HCT116 (cell line): ENCODE results near the gene WIF1. TPM values are rescaled to one million over a fixed set of nuclear protein-coding genes. Genes with fewer than 3 reads are reported as not detected.

Experiments used
- ATAC-seq: fragments of 200-7000 bp; cut with Tn5 transposase; 2 replicates; pipeline ENCODE4 v1.9.1; 2020; ENCODE audit warnings: mild to moderate bottlenecking, moderate library complexity
- BruUV-seq: library from RNA; stranded (reverse); fragments of 400-500 nt; replicated peaks from 2 replicates; lab custom pipeline; 2021; lab: Mats Ljungman, UMichigan
- CTCF ChIA-PET: fragments of 300-600 bp; sonication (Branson Sonifier 250); formaldehyde crosslinking; loops from one replicate; lab custom pipeline; 2021; ENCODE audit warnings: antibody characterized with exemption; lab: Charles Lee
- POLR2A ChIA-PET: fragments of 300-600, 350-600 bp; sonication (Branson Sonifier 250); formaldehyde crosslinking; loops from one replicate; lab custom pipeline; 2021; ENCODE audit warnings: antibody characterized with exemption; lab: Charles Lee
- RAD21 ChIA-PET, 2 experiments: fragments of 300-600 bp; sonication (Branson Sonifier 250); formaldehyde crosslinking; loops; one replicate each; lab custom pipeline; 2023; ENCODE audit warnings: low total read pairs in 2 of 2; ENCODE audit not compliant: uncharacterized antibody in 2 of 2, unreplicated experiment in 2 of 2, low non-redundant PET in 1 of 2; lab: Charles Lee
- DNase-seq: peaks from one replicate; pipeline ENCODE4 v3.0.0-alpha.2; 2010; ENCODE audit warnings: low read depth, low spot score
- H2AFZ ChIP-seq: fragments of 200-600 bp; shearing (Covaris generic), sonication (generic); 2 replicates; pipeline ENCODE4 v1.6.1; 2017; ENCODE audit warnings: low read depth, mixed run types, mixed read lengths, antibody characterized with exemption, low read length; ENCODE audit not compliant: poor library complexity, severe bottlenecking
- H3K27ac ChIP-seq: 2 replicates; pipeline ENCODE4 v1.5.1; 2012; ENCODE audit warnings: low read depth, low read length
- H3K27me3 ChIP-seq: fragments of 200-600 bp; sonication (generic); 2 replicates; pipeline ENCODE4 v1.6.1; 2016; ENCODE audit warnings: mixed run types, low read length, mixed read lengths; ENCODE audit not compliant: insufficient read depth
- H3K36me3 ChIP-seq, 2 experiments: fragments of 200-500 bp in 1 of 2; fragments of 200-600 bp in 1 of 2; sonication (Bioruptor generic) in 1 of 2; sonication (generic) in 1 of 2; 2 replicates each; pipeline versions ENCODE4 v1.5.1 to v1.6.1; 2014 to 2016; ENCODE audit warnings: low read length in 2 of 2, inconsistent platforms in 1 of 2, mixed read lengths in 1 of 2, mixed run types in 1 of 2; ENCODE audit not compliant: insufficient read depth in 2 of 2, control insufficient read depth in 1 of 2
- H3K4me1 ChIP-seq, 2 experiments: fragments of 200-600 bp in 1 of 2; sonication (generic) in 1 of 2; 2 replicates each; pipeline versions ENCODE4 v1.5.1 to v1.6.1; 2012 to 2017; ENCODE audit warnings: low read length in 2 of 2, inconsistent platforms in 1 of 2, mild to moderate bottlenecking in 1 of 2, mixed read lengths in 1 of 2, mixed run types in 1 of 2, moderate library complexity in 1 of 2; ENCODE audit not compliant: insufficient read depth in 2 of 2, control insufficient read depth in 1 of 2
- H3K4me2 ChIP-seq: fragments of 200-600 bp; sonication (generic); 2 replicates; pipeline ENCODE4 v1.6.1; 2017; ENCODE audit warnings: mixed run types, low read length, mixed read lengths
- H3K4me3 ChIP-seq, 2 experiments: fragments of 200-600 bp in 1 of 2; sonication (generic) in 1 of 2; replicated peaks in 1 of 2; 2 replicates each; pipeline ENCODE4 v1.5.1; 2011 to 2016; ENCODE audit warnings: low read length in 2 of 2, control low read depth in 1 of 2, low read depth in 1 of 2, mild to moderate bottlenecking in 1 of 2, mixed read lengths in 1 of 2, mixed run types in 1 of 2
- H3K79me2 ChIP-seq: fragments of 200-600 bp; sonication (generic); 2 replicates; pipeline ENCODE4 v1.6.1; 2017; ENCODE audit warnings: mild to moderate bottlenecking, mixed run types, low read length, moderate library complexity, mixed read lengths; ENCODE audit not compliant: insufficient read depth
- H3K9ac ChIP-seq: fragments of 200-600 bp; sonication (generic); 2 replicates; pipeline ENCODE4 v1.6.1; 2016; ENCODE audit warnings: low read length, mixed read lengths
- H3K9me2 ChIP-seq: fragments of 200-600 bp; sonication (generic), shearing (Covaris generic); 2 replicates; pipeline ENCODE4 v1.6.1; 2017; ENCODE audit warnings: mixed run types, mild to moderate bottlenecking, moderate library complexity; ENCODE audit not compliant: insufficient read depth
- H3K9me3 ChIP-seq, 2 experiments: fragments of 200-500 bp in 1 of 2; fragments of 200-600 bp in 1 of 2; sonication (Bioruptor generic) in 1 of 2; sonication (generic) in 1 of 2; 2 replicates each; pipeline ENCODE4 v1.6.1; 2014 to 2017; ENCODE audit warnings: low read length in 2 of 2, mixed read lengths in 2 of 2, inconsistent platforms in 1 of 2, low read depth in 1 of 2, mild to moderate bottlenecking in 1 of 2, mixed run types in 1 of 2, moderate library complexity in 1 of 2; ENCODE audit not compliant: control insufficient read depth in 1 of 2, insufficient read depth in 1 of 2
- H4K20me1 ChIP-seq: fragments of 200-600 bp; sonication (generic), shearing (Covaris generic); 2 replicates; pipeline ENCODE4 v1.6.1; 2017; ENCODE audit warnings: mixed run types, mild to moderate bottlenecking, moderate library complexity; ENCODE audit not compliant: insufficient read depth
- CBX3 ChIP-seq: IDR thresholded peaks from 2 replicates; pipeline ENCODE4 v1.6.1; 2012; ENCODE audit warnings: low read depth
- ELF1 ChIP-seq: IDR thresholded peaks from 2 replicates; pipeline ENCODE4 v1.6.1; 2012; ENCODE audit warnings: low read depth, borderline replicate concordance
- FOSL1 ChIP-seq: IDR thresholded peaks from 2 replicates; pipeline ENCODE4 v1.6.1; 2012; ENCODE audit warnings: low read depth
- JUND ChIP-seq: IDR thresholded peaks from 2 replicates; pipeline ENCODE4 v1.6.1; 2012
- REST ChIP-seq: IDR thresholded peaks from 2 replicates; pipeline ENCODE4 v1.6.1; 2012; ENCODE audit warnings: low read depth
- TCF7L2 ChIP-seq: IDR thresholded peaks from 2 replicates; pipeline ENCODE4 v1.7.0; 2011; ENCODE audit warnings: borderline replicate concordance, inconsistent platforms; ENCODE audit not compliant: insufficient read depth, insufficient read length; ENCODE audit errors: extremely low read depth
- intact Hi-C: fragments of 100-400 bp; cut with micrococcal nuclease; formaldehyde crosslinking; loops from 2 replicates; pipeline ENCODE4 v1.10.0; 2022
- total RNA-seq: library from RNA; stranded (reverse); gene quantifications from one replicate; pipeline ENCODE4 v1.2.1, GENCODE V29; 2021; ENCODE audit not compliant: unreplicated experiment
- TF ChIP-seq, protein P1 (sequence below): IDR thresholded peaks from 2 replicates; pipeline ENCODE4 v1.6.1; 2012

WIF1 gene
- total RNA-seq, 1 experiment from 2014 or later: not detected

- no peak for TF ChIP-seq REST
- TF ChIP-seq TCF7L2: no peak
- TF ChIP-seq CBX3: no peak
- TF ChIP-seq, protein P1, sequence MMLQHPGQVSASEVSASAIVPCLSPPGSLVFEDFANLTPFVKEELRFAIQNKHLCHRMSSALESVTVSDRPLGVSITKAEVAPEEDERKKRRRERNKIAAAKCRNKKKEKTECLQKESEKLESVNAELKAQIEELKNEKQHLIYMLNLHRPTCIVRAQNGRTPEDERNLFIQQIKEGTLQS: no peak
- no peak for TF ChIP-seq ELF1
Measured at GRCh38 chr12:65093606-65094005, 27.5 kb downstream of the WIF1 start (continued).

DNA sequence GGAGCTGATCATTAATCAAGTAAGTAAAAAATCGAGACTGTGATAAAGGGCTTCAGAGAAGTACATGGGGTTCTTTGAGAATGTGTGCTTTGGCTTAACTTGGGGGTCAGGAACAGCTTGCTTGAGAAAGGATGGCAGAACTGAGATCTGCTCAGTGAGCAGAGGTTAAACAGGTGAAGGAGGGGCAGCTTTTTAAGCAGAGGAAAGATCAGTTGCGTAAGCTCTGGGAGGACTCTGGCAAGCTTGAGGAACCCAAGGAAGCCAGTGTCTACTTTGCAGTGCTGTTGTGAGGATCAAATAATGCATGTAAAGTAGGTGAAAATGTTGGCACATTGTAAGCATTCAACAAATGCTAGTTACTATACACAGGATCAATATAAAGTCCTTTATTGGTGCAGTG, 30.6 kb downstream of the WIF1 start:
- no peak overlapping the region for H3K9ac ChIP-seq
- H3K27ac ChIP-seq: no peak overlapping the region
- CTCF ChIA-PET: interaction anchor here (1.7 kb wide), 1 partner anchor 16 kb away, joined by 8 read pairs; no protein-coding TSS in a partner anchor
- no peak for ATAC-seq
- no peaks in the 10 kb centered on the region for H3K9me3 ChIP-seq
- H3K4me3 ChIP-seq: no peak overlapping the region
- RAD21 ChIA-PET: no interaction called here
- intact Hi-C loops: no loop called here
- DNase-seq: no peak
- H2AFZ ChIP-seq: no peak overlapping the region
- H3K9me2 ChIP-seq: no peaks in the 10 kb centered on the region
- BruUV-seq: no TSS peak
- no peaks in the 10 kb centered on the region for H3K36me3 ChIP-seq
- H3K27me3 ChIP-seq: peaks cover 62% of the 10 kb centered on the region
- POLR2A ChIA-PET: no interaction called here
- H3K4me2 ChIP-seq: no peak overlapping the region
- no peak for TF ChIP-seq TCF7L2
- no peak for TF ChIP-seq JUND
- no peak for TF ChIP-seq FOSL1
- H3K79me2 ChIP-seq: no peaks in the 10 kb centered on the region
- H3K4me1 ChIP-seq: no peaks in the 10 kb centered on the region
- H4K20me1 ChIP-seq: no peaks in the 10 kb centered on the region
